Measurements from ENCODE around the gene DKK3.

DNA sequence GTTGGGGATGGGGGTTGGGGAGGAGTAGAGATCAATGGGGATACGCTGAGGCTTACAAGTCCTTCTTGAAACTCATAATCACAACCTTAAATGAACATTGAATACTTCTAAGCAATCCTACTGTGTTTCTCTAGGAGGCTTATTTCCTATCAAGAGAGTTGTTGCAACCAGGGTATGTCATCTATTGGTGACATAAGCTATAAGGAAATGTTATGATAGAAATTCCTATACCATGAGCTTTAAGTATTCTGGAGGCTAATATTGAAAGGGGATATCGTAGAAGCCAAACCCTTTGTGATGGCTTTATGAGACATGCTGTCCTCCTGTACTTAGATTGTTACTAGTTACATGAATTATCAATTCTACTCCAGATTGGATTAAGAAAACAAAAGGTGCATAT lies 72.9 kb downstream of the DKK3 start:
- TF ChIP-seq POLR2A (IDR thresholded peaks at IDR 0.05; ENCODE audit: low read depth) (no peak), EP300 (IDR thresholded peaks at IDR 0.05) (no peak), POLR2AphosphoS5 (IDR thresholded peaks at IDR 0.05) (no peak)
- TF ChIP-seq, protein P1, sequence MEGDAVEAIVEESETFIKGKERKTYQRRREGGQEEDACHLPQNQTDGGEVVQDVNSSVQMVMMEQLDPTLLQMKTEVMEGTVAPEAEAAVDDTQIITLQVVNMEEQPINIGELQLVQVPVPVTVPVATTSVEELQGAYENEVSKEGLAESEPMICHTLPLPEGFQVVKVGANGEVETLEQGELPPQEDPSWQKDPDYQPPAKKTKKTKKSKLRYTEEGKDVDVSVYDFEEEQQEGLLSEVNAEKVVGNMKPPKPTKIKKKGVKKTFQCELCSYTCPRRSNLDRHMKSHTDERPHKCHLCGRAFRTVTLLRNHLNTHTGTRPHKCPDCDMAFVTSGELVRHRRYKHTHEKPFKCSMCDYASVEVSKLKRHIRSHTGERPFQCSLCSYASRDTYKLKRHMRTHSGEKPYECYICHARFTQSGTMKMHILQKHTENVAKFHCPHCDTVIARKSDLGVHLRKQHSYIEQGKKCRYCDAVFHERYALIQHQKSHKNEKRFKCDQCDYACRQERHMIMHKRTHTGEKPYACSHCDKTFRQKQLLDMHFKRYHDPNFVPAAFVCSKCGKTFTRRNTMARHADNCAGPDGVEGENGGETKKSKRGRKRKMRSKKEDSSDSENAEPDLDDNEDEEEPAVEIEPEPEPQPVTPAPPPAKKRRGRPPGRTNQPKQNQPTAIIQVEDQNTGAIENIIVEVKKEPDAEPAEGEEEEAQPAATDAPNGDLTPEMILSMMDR (IDR thresholded peaks at IDR 0.05): no peak
